HG03378 (cell line): ENCODE results near the gene MAP3K20.
"Not testable (repeated sequence)": the region's sequence is repeated elsewhere in the genome, so short reads cannot be mapped to it uniquely, and the experiment has no call there.

Experiments used
- ATAC-seq: cut with Tn5 transposase; IDR thresholded peaks from one replicate; pipeline ENCODE4 v1.9.1; 2021; ENCODE audit warnings: mild to moderate bottlenecking, moderate library complexity; ENCODE audit not compliant: unreplicated experiment

MAP3K20 gene

DNA sequence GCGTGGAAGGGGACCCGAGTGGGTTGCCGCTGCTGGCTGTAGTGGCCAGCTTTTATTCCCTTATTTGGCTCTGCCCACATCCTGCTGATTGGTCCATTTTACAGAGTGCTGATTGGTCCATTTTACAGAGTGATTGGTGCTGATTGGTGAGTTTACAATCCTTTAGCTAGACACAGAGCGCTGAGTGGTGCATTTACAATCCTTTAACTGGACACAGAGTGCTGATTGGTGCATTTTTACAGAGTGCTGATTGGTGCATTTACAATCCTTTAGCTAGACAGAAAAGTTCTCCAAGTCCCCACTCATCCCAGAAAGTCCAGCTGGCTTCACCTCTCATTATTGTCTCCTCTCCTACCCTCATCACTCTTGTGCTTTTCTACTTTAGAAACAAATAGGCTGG, 225.9 kb downstream of the MAP3K20 start:
- ATAC-seq, result not testable (repeated sequence)

DNA sequence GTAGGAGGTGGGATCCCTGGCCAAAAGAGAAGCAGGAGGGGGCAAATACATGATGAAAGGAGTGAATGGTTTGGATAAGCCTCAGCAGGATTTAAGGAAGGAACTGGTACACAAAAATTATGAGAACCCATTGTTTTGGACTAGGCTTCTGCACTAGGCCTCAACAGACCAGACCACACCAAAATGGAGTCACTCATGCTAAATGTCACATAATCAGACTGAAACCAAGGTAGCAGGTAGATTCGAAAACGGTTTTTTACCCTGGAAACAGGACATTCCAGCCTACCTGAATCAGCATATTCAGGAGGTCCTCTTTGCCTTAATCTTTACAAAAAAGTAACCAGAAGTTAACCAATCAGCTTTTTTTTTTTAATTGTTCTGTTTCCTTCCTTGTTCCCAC, 229.7 kb downstream of the MAP3K20 start:
- ATAC-seq, result no peak

DNA sequence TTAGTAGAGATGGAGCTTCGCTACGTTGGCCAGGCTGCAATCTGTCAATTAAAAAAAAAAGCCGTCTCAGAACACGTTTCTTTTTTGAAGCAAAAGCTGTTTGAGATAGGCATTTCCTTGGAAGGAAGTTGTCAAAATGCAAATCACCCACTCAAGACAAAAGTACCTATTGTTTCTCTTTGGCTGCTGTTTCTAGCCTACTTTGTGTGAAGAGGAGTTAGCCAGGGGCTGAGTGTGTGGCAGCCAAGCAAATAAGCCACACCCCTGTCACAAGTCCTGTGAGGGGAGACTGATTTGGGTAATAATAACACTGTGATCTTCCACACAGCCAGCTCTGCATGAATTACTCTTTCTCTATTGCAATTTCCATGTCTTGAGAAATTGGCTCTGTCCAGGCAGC, 231.6 kb downstream of the MAP3K20 start:
- peak; percentile 81 for ATAC-seq

GRCh38 chr2:173309370-173309769, 233.7 kb downstream of the MAP3K20 start:
- not testable (repeated sequence) for ATAC-seq

GRCh38 chr2:173311844-173312606, 236.4 kb downstream of the MAP3K20 start:
- no peak for ATAC-seq
